ENCODE results near the gene CLNK.

The CLNK gene, protein sequence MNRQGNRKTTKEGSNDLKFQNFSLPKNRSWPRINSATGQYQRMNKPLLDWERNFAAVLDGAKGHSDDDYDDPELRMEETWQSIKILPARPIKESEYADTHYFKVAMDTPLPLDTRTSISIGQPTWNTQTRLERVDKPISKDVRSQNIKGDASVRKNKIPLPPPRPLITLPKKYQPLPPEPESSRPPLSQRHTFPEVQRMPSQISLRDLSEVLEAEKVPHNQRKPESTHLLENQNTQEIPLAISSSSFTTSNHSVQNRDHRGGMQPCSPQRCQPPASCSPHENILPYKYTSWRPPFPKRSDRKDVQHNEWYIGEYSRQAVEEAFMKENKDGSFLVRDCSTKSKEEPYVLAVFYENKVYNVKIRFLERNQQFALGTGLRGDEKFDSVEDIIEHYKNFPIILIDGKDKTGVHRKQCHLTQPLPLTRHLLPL

DNA sequence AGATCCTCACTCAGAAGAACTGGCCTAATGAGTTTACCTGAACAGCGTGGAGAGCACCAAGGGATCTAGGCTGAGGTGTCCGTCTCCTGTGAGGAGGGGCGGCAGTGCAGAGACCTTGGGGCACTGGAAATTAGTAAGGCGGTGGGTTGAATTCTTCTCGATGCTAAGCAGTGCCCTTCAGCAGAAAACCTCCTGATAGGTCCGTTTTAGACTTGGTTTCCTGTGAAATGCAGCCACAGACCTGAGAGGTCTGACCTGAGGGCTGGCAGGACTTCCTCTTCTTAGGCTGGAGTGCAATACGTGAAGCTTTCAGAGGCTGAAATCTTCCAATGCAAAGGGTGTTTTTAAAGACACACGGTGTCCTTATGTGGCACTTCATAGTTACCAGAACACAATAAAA is at the start of gene CLNK:
Gene CLNK (minus strand): TSS at position 138 of the 400 bp plus-strand sequence. CDS start 16,899 bp downstream, outside the sequence.
- TF ChIP-seq, protein P1, sequence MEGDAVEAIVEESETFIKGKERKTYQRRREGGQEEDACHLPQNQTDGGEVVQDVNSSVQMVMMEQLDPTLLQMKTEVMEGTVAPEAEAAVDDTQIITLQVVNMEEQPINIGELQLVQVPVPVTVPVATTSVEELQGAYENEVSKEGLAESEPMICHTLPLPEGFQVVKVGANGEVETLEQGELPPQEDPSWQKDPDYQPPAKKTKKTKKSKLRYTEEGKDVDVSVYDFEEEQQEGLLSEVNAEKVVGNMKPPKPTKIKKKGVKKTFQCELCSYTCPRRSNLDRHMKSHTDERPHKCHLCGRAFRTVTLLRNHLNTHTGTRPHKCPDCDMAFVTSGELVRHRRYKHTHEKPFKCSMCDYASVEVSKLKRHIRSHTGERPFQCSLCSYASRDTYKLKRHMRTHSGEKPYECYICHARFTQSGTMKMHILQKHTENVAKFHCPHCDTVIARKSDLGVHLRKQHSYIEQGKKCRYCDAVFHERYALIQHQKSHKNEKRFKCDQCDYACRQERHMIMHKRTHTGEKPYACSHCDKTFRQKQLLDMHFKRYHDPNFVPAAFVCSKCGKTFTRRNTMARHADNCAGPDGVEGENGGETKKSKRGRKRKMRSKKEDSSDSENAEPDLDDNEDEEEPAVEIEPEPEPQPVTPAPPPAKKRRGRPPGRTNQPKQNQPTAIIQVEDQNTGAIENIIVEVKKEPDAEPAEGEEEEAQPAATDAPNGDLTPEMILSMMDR (IDR thresholded peaks at IDR 0.05; ENCODE audit: low read depth, low read length), result no peak
- no peak within 1 kb of the TSS for H3K4me3 ChIP-seq (ENCODE audit: low read depth, low read length)

DNA sequence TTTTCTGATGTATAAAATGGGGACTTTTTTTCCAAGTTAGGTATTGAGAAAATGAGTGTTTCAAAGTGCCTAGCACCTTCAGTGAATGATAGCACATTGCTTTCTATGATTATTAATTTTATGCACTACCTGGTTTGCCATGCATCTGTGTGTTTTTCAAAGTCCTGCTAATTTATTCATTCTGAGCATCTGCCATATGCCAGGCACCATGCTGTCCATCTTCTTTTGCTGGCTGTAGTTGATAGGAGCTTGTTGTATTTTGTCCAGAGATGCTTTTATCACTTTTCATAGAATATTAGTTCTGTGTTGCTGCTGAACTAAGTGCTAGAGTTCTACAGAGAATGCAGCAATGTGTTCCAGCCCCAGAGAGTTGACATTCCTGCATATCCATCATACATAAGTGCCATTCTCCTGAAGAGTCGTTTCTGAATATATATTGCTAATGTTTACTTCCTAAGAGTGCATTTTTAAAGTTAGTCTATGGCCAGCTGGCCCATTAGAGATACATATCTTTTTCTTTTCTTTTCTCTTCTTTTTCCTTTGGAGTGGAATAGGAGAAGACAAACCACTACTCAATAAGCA is 49.0 kb upstream of the CLNK start:
- H3K4me3 ChIP-seq (ENCODE audit: low read depth, low read length), result no peak overlapping the region
- TF ChIP-seq, protein P1 (IDR thresholded peaks at IDR 0.05; ENCODE audit: low read depth, low read length), result no peak

DNA sequence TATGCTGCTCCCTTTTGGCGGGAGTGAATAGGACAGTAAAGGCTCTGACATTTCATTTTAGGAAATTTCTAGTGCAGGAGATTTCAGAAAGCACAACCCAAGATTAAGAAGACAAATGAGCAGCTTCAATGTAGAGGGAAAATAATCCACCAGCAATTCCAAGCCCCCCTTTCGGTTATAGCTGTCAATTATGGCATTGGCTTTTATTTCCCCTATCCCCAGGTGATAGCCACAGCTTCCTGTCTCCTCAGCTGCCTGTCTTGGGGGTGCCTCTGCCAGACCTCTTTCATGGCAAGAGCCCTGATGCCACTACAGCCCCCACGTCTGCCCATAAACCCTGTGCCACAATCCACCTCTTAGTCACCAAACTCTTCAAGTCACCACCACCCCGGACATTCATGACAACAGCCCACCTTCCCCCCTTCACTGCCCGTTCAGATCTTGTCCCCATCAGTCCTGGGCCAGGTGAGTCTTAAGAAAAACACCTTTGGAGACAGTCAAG is 48.4 kb upstream of the CLNK start:
- H3K4me3 ChIP-seq (ENCODE audit: low read depth, low read length), result no peak overlapping the region
- TF ChIP-seq, protein P1 (IDR thresholded peaks at IDR 0.05; ENCODE audit: low read depth, low read length), result no peak

DNA sequence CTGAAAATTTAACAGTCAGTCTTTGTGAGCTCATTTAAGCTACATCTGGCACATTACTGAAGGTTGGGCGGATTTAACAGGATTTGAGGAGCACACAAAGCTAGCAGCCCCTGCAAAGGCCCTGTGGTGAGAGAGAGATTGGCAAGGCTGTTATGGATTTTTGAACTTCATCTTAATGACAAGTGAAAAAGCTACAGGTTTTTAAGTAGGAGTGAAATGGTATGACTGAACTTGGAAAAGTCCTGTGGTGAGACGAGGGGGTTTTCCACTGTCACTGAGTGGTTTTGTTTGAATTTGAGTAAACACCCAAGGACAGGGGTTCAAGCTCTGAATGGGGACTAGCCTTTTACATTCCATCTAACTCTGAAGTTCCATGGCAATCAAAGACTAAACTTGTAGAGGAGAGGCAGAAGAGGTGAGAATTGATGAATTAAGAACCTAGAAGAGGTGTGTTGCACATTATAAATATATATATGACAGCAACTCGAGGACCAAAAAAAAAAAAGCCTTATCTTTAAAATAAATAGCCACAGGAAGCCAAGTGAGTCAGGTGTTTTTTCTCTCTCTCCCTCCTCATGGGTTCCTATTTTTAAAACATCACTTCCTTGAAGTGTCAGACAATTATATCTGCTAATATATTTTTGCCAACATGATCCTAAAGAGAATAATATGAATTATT is 47.8 kb upstream of the CLNK start:
- TF ChIP-seq, protein P1 (IDR thresholded peaks at IDR 0.05; ENCODE audit: low read depth, low read length), result no peak
- no peak overlapping the region for H3K4me3 ChIP-seq (ENCODE audit: low read depth, low read length)

DNA sequence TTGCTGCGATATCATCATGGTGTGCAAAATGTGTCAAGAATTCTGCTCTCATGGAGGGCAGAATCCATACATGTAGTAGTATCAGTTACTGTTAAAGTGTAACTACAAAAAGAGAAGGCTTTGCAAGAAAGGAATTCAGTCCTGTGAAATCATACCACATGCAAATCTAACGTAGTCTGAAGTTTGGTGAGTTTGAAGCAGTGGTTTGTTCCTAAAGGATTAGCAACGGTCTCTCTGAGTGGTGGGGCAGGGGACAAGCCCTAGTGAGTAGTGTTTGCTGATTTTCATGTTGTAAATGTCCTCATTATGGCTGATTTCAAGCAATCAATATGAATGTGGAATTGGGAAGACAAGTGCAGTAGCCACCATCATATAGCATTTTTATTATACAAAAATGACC is 47.1 kb upstream of the CLNK start:
- TF ChIP-seq, protein P1 (IDR thresholded peaks at IDR 0.05; ENCODE audit: low read depth, low read length), result no peak
- no peak overlapping the region for H3K4me3 ChIP-seq (ENCODE audit: low read depth, low read length)

DNA sequence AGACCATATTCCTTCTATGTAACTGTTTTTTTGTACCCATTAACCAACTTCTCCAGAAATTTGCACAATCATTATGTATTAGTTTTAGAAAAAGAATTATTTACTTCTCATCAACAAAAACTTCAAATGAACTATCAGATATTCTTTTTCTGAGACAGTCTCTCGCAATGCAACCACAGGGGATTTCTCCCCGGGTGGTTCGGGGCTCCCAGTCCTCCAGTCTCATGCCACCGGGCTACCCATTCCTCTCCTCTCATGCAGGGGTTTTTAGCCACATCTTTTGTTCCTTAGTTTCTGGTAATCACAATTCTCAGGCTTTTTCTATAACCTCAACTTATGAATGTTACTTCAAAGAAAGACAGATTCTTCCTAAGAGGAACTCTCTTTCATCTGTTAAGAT is 46.6 kb upstream of the CLNK start:
- H3K4me3 ChIP-seq (ENCODE audit: low read depth, low read length), result no peak overlapping the region
- TF ChIP-seq, protein P1 (IDR thresholded peaks at IDR 0.05; ENCODE audit: low read depth, low read length), result no peak

Measured in WI38 (cell line).